ENCODE results near the gene CACNA2D3. TPM values are rescaled to one million over a fixed set of nuclear protein-coding genes. Genes with fewer than 3 reads are reported as not detected.

CACNA2D3 gene
- polyA plus RNA-seq, 3 donors = 1.2 to 1.9 (median 1.7) TPM

DNA sequence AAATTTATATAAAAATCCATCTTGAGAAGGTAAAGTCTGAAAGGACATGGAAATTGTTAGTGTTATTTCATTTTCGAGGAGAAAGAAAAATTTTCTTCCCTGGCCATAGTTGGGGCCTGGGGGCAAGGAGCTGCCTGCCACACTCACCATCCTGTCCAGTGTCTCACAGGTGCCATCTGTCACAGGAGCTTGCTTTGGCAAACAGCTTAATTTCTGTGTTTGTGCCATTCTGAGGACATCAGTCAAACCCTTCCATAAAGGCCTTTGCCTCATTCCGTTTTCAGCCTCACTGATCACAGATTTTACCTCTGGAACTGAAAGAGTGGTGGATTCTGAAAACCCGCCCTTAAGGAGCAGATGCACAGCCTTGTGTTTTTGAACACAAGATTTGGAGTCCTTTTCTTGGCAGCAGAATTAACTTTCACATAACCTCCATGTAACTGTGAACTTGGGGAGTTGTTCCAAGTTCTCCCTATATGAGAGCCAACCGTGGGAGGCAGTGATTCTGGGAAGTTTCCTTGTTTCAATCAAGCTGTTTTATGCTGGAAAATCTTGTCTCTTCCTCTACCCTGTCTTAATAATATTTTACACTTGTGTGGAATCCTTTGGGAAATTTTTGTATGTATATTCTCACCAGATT, 254.7 kb downstream of the CACNA2D3 start:
- no peak for DNase-seq (ENCODE audit: extremely low read depth in 1 of 11, low read depth in 9 of 11, low spot score in 4 of 11)

- DNase-seq (ENCODE audit: extremely low read depth in 1 of 11, low read depth in 9 of 11, low spot score in 4 of 11) = no peak
Observed at GRCh38 chr3:54378184-54378583, 255.8 kb downstream of the CACNA2D3 start.

DNA sequence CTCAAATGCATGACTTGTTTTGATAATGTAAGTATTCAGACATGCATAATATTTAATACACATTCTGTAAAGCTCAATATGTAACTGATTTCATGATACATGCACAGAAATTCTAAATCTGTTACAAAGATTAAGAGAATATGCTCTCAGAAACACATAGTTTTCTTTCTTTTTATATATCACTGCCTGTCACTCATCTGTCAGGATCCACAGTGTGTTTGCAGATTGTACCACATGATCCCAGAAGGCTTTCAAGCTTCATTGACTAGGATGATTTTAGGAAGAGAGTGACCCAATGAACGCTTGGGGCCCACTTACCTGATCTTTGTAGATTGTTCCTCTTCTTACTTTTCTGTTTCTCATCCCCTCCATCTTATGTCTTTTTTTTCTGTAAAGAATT, 261.9 kb downstream of the CACNA2D3 start:
- DNase-seq (ENCODE audit: extremely low read depth in 1 of 11, low read depth in 9 of 11, low spot score in 4 of 11) = no peak

- DNase-seq (ENCODE audit: extremely low read depth in 1 of 11, low read depth in 9 of 11, low spot score in 4 of 11) = no peak
Observed at GRCh38 chr3:54390582-54390981, 268.2 kb downstream of the CACNA2D3 start.

GRCh38 chr3:54393150-54393549, 270.8 kb downstream of the CACNA2D3 start:
- DNase-seq (ENCODE audit: extremely low read depth in 1 of 11, low read depth in 9 of 11, low spot score in 4 of 11) = no peak

DNA sequence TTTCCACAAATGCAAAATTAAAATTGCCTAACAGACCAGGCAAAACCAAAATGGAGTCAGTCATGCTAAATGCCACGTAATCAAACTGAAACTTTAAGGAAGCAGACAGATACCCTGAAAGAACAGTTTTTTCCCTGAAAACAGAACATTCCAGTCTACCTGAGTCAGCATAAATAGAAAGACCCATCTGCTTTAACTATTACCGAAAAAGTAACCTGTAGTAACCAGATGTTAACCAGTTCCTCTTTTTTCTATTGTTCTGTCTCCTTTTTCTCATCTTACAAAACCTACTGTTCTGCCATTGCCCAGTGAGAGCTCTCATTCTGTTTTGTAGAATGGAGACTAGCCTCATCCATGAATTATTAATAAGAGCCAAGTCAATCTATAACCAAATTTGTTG, 286.0 kb downstream of the CACNA2D3 start:
- DNase-seq (ENCODE audit: extremely low read depth in 1 of 11, low read depth in 9 of 11, low spot score in 4 of 11) = no peak

GRCh38 chr3:54421943-54422342, 299.6 kb downstream of the CACNA2D3 start:
- peak in 1 of 11 donors; percentile 2 for DNase-seq (ENCODE audit: extremely low read depth in 1 of 11, low read depth in 9 of 11, low spot score in 4 of 11)

DNA sequence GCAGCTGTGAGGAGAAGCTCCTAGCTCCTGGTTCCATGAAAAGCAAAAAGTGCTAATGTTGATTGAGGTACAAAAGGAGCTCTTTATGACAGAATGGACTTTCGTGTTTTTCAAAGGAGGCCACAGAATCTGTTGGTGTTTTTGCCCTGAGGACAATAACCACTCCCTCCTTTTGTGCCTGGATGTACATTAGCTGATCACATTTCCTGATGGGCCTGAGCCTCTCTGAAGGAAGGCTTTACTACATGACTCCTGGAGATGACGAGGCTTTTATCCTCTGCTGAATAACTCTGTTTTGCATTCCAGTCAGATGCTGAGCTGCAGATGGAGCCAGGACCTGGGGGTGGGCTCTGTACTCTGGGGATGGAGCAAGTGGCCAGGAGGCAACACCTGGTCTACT, 301.9 kb downstream of the CACNA2D3 start:
- no peak for DNase-seq (ENCODE audit: extremely low read depth in 1 of 11, low read depth in 9 of 11, low spot score in 4 of 11)

GRCh38 chr3:54426381-54426780, 304.0 kb downstream of the CACNA2D3 start:
- DNase-seq (ENCODE audit: extremely low read depth in 1 of 11, low read depth in 9 of 11, low spot score in 4 of 11) = no peak

DNA sequence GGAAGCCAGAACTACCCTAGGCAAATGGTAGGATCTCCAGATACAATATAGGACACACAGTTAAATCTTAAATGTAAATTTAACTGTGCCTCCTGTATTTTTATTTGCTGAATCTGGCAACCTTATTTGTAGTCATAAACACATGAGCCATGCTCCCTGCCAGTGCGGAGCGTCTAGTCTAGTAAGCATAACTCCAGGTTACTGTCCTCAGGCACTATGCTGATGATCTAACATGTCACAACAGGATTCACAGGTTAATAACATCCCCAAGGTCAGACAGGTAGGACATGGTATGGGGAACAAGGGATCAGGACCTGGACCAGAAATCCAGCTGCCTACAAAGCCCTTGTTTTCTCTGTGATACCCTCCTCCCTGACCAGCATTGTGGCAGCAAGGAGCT, 305.1 kb downstream of the CACNA2D3 start:
- no peak for DNase-seq (ENCODE audit: extremely low read depth in 1 of 11, low read depth in 9 of 11, low spot score in 4 of 11)

GRCh38 chr3:54427941-54428871, 305.9 kb downstream of the CACNA2D3 start:
- peak; percentile 48 to 82 (median 59) for DNase-seq (ENCODE audit: extremely low read depth in 1 of 11, low read depth in 9 of 11, low spot score in 4 of 11)

DNA sequence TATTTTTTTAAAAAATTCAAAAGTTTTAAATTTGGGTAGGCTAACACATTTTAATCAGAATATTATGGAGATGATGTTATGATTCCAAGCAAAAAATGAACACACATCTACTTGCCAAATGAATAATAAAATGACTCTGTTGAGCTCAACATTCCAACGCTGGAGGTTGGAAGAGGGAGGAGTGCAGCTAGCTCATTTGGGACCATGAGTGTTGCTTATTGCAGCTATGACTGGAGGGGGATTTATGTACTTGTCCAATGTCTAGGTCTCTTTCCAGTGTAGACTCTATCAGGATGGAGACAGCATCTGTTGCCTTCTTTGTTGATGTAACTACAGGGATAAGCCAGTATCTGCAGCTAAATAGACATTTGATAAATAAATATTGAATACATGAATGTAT, 310.6 kb downstream of the CACNA2D3 start:
- no peak for DNase-seq (ENCODE audit: extremely low read depth in 1 of 11, low read depth in 9 of 11, low spot score in 4 of 11)

DNA sequence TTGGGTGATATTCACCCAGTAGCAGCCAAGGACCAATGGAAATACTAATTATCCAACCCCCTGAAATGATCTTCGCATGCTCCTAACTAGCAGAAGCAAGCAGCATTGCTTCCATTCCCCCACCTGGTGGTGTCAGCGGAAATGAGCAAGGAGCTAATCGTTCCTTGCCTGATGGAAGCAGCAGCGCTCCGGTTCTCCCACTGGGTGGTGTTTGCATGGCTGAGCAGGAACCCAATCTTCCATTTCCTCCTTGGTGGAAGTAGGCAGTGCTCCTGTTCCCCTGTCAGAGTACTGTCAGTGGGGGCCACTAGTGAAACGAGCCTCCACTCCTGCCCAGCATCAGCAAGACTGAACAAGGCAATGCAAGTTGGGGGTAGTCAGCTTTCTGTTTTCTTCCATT, 311.5 kb downstream of the CACNA2D3 start:
- DNase-seq (ENCODE audit: extremely low read depth in 1 of 11, low read depth in 9 of 11, low spot score in 4 of 11) = peak in 2 of 11 donors; percentile 4

DNA sequence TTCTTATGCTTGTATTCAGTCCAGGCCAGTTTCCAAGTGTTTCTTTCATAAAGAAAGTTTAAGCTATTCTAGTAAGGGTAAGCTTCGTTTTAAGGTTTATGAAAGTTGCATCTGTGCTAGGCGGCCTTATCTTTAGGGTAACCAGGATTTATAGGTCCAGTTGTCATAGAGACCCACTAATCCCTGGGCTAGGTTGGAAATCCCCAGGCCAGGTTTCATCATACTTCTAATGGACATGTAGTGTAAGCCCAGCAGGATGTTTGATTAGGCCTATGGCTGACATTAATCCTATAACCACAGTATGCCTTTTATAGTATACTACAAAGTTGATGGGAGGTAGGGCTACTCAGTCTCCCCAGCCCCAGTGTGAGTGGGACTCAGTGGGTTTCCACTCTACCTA, 312.4 kb downstream of the CACNA2D3 start:
- no peak for DNase-seq (ENCODE audit: extremely low read depth in 1 of 11, low read depth in 9 of 11, low spot score in 4 of 11)

DNA sequence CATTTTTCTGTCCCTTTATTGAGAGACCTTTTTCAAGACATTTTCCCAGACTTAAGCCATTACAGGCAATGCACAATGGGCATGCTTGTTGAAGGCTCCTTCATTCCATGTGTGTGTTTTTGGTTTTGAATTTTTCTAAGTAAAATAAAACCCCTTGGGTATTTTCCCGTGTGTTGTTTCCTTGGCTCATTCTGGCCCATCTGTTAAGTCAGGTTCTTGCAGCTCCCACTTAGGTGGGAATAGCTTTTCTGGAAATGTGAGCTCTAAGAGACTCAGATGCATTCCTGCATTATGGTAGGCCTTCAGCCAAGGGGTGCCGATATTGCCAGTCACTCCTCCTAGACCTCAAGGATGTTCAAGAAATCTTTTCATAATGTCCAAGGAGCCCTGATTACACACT, 314.9 kb downstream of the CACNA2D3 start:
- DNase-seq (ENCODE audit: extremely low read depth in 1 of 11, low read depth in 9 of 11, low spot score in 4 of 11) = no peak

- no peak for DNase-seq (ENCODE audit: extremely low read depth in 1 of 11, low read depth in 9 of 11, low spot score in 4 of 11)
Observed at GRCh38 chr3:54443561-54444161, 321.3 kb downstream of the CACNA2D3 start.

DNA sequence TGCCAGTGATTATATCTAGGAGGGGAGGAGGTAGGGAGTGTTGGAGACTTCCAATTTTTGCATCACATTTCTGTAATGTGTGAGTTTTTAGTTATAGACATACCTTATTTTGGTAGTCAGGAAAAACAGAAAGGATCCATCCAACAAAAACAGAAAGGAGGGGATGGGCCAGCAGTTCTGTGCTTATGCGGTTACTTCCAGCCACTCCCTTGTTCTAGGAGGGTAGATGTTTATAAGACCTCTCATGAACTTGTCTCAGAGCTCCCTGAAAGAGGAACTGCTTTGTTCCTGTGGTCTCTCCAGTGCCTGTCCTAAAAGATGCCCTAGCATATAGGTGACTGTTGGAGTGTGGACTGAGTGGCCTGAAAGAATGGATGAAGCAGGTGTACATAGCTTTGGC, 323.3 kb downstream of the CACNA2D3 start:
- DNase-seq (ENCODE audit: extremely low read depth in 1 of 11, low read depth in 9 of 11, low spot score in 4 of 11) = no peak

GRCh38 chr3:54447427-54447826, 325.1 kb downstream of the CACNA2D3 start:
- DNase-seq (ENCODE audit: extremely low read depth in 1 of 11, low read depth in 9 of 11, low spot score in 4 of 11) = no peak

DNA sequence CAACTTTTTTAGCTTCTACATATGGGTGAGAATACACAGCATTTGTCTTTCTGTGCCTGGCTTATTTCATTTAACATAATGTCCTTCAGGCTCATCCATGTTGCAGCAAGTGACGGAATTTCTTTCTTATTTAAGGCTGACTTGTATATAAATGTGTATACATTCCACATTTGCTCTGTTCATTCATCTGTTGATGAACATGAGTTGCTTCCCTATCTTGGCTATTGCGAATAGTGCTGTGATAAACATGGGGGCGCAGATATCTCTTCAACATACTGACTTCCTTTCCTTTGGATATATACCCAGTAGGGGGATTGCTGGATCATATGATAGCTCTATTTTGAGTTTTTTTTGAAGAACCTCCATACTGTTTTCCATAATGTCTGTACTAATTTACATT, 332.5 kb downstream of the CACNA2D3 start:
- DNase-seq (ENCODE audit: extremely low read depth in 1 of 11, low read depth in 9 of 11, low spot score in 4 of 11) = no peak

DNA sequence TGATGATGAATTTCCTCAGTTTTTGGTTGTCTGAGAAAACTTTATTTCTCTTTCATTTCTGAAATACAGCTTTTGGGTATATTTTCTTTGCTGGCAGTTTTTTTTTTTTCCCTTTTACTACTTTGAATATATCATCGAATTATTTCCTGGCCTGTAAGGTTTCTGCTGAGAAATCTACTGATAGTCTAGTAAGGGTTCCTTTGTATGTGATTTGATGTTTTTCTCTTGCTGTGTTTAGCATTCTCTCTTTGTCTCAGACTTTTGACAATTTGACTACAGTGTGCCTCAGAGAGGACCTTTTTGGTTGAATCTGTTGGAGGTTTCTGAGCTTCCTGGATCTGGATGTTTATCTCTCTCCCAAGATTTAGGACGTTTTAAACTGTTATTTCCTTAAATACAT, 336.0 kb downstream of the CACNA2D3 start:
- DNase-seq (ENCODE audit: extremely low read depth in 1 of 11, low read depth in 9 of 11, low spot score in 4 of 11) = no peak

Measured in renal cortex interstitium (tissue), 11 donors.